WI38 (cell line): ENCODE measurements around the gene CDNF.

Experiments used
- H3K4me3 ChIP-seq: 2 replicates; pipeline ENCODE4 v1.5.1; 2011; ENCODE audit warnings: low read depth, mild to moderate bottlenecking, control low read depth, low read length
- CTCF ChIP-seq: IDR thresholded peaks from 2 replicates; pipeline ENCODE4 v1.5.1; 2012; ENCODE audit warnings: low read depth, mild to moderate bottlenecking, control low read depth, low read length

The CDNF gene

GRCh38 chr10:14784459-14785055 lies 53.3 kb downstream of the CDNF start:
- no peak overlapping the region for H3K4me3 ChIP-seq
- TF ChIP-seq CTCF, result no peak

DNA sequence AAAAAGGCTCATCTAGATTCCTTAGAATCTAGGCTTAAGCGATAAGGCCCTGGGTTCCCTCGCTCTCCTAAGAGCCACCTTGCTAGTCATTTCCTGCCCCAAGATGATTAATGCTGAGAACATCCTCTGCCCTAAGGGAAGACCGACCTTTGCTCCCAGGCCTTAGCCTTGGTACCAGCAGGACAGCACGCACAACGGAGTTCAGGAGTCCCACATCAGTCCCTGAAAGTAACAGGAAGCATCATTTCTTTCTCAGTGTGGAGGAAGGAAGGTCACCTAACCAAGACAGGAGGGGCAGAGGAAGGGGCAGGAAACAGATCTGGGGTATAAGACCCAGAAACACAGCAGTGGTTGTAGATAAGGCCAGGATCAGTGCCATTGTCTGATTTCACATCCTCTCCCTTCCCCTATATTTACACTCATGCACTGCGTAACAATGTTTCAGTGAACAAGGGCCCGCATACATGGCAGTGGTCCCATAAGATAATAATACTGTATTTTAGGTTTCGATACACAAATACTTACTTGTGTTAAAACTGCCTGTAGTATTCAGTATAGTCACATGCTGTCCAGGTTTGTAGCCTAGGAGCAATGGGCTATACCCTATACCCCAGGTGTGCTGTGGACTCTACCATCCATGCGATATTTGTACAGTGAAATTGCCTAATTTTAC lies 55.0 kb downstream of the CDNF start:
- TF ChIP-seq CTCF, result no peak

GRCh38 chr10:14781763-14782162 lies 56.1 kb downstream of the CDNF start:
- H3K4me3 ChIP-seq, result no peak overlapping the region
- no peak for TF ChIP-seq CTCF

More for the DNA sequence above, 55.0 kb downstream of the CDNF start:
- H3K4me3 ChIP-seq, result no peak overlapping the region

- H3K4me3 ChIP-seq, result no peak overlapping the region
- TF ChIP-seq CTCF, result no peak
Observed at GRCh38 chr10:14779001-14779651, 58.7 kb downstream of the CDNF start.

DNA sequence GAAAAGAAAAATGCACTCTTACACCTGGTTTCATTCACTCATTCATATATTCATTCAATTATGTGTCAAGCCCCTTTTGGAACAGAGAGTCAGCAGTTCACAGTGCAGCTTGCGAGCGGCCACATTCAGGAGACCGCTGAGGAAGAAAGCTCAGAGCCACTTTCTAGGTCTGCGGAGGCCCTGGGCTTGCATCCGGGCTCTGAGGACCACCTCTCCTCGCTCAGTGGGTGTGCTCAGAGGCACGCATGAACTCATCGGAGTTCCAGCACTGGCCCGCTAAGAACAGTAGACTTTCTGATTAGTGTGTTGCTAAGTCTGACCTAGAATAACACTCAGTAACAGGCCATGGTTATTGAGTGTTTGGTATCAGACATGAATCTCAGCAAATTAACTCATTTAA lies 61.3 kb downstream of the CDNF start:
- TF ChIP-seq CTCF, result no peak

DNA sequence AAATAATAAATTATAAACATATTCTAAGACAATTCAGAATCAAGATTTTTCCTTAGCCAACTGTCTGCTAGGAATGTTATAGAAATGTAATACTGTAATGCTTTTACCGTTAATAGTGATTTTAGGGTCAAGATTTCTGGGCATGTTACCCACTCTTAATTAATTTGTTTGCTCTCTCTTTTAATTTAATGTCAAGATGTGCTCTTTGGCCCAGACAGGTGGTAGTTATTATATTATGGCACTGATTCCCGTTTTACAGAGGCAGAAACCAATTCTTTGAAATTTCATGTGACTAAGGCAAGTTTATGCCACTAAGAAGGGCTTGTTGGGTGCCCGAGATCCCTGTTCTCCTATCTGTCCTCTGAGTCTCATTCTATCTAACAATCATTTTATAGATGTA lies 62.2 kb downstream of the CDNF start:
- TF ChIP-seq CTCF, result no peak
- H3K4me3 ChIP-seq, result no peak overlapping the region

More for the DNA sequence above, 61.3 kb downstream of the CDNF start:
- H3K4me3 ChIP-seq, result no peak overlapping the region

DNA sequence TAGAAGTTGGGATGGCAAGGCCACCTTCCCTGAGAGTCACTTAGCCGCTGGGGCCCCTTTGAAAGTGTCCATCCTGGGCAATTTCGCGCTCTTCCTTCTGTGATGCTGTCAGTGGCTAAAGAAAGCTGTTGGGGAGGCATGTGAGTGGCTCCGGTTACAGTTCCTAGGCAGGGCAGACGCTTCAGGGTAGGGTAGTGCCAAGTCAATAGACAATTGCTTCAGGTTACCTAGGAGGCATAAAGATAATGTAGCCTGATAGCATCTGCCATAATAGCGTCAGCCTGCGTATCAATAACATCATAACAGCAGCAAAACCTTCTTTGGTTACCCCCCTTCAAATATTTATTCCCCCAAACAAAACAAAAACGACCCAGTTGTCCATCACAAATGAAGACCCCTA lies 63.0 kb downstream of the CDNF start, which contains the start of gene FAM107B:
Gene FAM107B, minus strand, starts transcription at position 101 of the 400 bp plus-strand sequence. CDS start 234 bp downstream, outside the sequence.
- H3K4me3 ChIP-seq, result no peak within 1 kb of the TSS
- TF ChIP-seq CTCF, result no peak
